NCI-H128 (cell line): ENCODE data around the gene NXF3.
"Not testable (repeated sequence)": the region's sequence is repeated elsewhere in the genome, so short reads cannot be mapped to it uniquely, and the experiment has no call there.

Experiments used
- DNase-seq: peaks from one replicate; lab custom pipeline; 2025; ENCODE audit not compliant: unreplicated experiment; lab: John Stamatoyannopoulos, UW

The NXF3 gene

GRCh38 chrX:103052625-103053024 is 40.3 kb downstream of the NXF3 start:
- no peak for DNase-seq

GRCh38 chrX:103051260-103051789 is 41.6 kb downstream of the NXF3 start:
- DNase-seq: no peak

GRCh38 chrX:103033371-103033770 is 59.6 kb downstream of the NXF3 start:
- DNase-seq: not testable (repeated sequence)
